Measurements from ENCODE around the gene PROSER2. TPM values are rescaled to one million over a fixed set of nuclear protein-coding genes. Genes with fewer than 3 reads are reported as not detected.

The PROSER2 gene
- total and polyA plus RNA-seq, 9 of the 15 experiments (the other 6 are each of a cell fraction or from before 2014, with no cell fraction given): 0.62 to 14.8 (median 2.9) TPM

- no peak for TF ChIP-seq ETS1 (conservative IDR thresholded peaks at IDR 0.05; ENCODE audit: control insufficient read depth, low read depth, low read length)
- peak in 1 of 2 experiments; percentile 56 for TF ChIP-seq E2F6 (IDR thresholded peaks at IDR 0.05; ENCODE audit: borderline replicate concordance in 1 of 2, extremely low read depth in 1 of 2, insufficient read depth in 1 of 2, insufficient read length in 1 of 2, low read depth in 1 of 2, low read length in 1 of 2, poor library complexity in 1 of 2, severe bottlenecking in 1 of 2)
- no peak for TF ChIP-seq ZFP91 (CRISPR knock-in tag; IDR thresholded peaks at IDR 0.05)
- no peak for TF ChIP-seq ZC3H11A (IDR thresholded peaks at IDR 0.05; ENCODE audit: low read depth, low read length)
- peak; percentile 59 for TF ChIP-seq CXXC5 (CRISPR knock-in tag; IDR thresholded peaks at IDR 0.05)
- peak; percentile 87; the same call in 1 of the 2 replicates for TF ChIP-seq NFATC3 (IDR thresholded peaks at IDR 0.05)
- TF ChIP-seq JUN (IDR thresholded peaks at IDR 0.05; ENCODE audit: borderline replicate concordance, low read depth, low read length): peak; percentile 82; the same call in 1 of the 2 replicates
- TF ChIP-seq JUN (CRISPR knock-in tag; IDR thresholded peaks at IDR 0.05; ENCODE audit: borderline replicate concordance): 0 out of 2 replicates have a peak, but pooled peaks have one; percentile 35
- TF ChIP-seq RBBP5 (IDR thresholded peaks at IDR 0.05; ENCODE audit: borderline replicate concordance, insufficient read depth, low read length, poor library complexity, severe bottlenecking): peak; percentile 60
- TF ChIP-seq ZC3H4 (CRISPR knock-in tag; IDR thresholded peaks at IDR 0.05; ENCODE audit: borderline replicate concordance): no peak
- TF ChIP-seq TAF1 (IDR thresholded peaks at IDR 0.05; ENCODE audit: control insufficient read depth, extremely low read depth, insufficient read depth, low read length, severe bottlenecking): peak; percentile 8
- TF ChIP-seq CREB3L1 (IDR thresholded peaks at IDR 0.05; ENCODE audit: borderline replicate concordance, low read depth): no peak
- peak; percentile 69; the same call in 1 of the 2 replicates for TF ChIP-seq SMARCE1 (IDR thresholded peaks at IDR 0.05)
- TF ChIP-seq FOXP1 (CRISPR knock-in tag; IDR thresholded peaks at IDR 0.05): peak; percentile 26; the same call in 1 of the 2 replicates
- TF ChIP-seq JUND (IDR thresholded peaks at IDR 0.05; ENCODE audit: borderline replicate concordance, low read depth, low read length): peak; percentile 88
- peak; percentile 81; the same call in 2 of the 3 replicates for TF ChIP-seq JUND (tag; IDR thresholded peaks at IDR 0.05; ENCODE audit: borderline replicate concordance, low read depth, low read length)
- peak; percentile 61 for TF ChIP-seq DPF2 (IDR thresholded peaks at IDR 0.05)
- TF ChIP-seq POLR2B (IDR thresholded peaks at IDR 0.05; ENCODE audit: low read depth, partially characterized antibody): peak; percentile 28
- TF ChIP-seq ARID1B (IDR thresholded peaks at IDR 0.05): peak; percentile 66
- TF ChIP-seq SPI1 (IDR thresholded peaks at IDR 0.05; ENCODE audit: borderline replicate concordance, low read depth, low read length): no peak
- no peak for TF ChIP-seq ARHGAP35 (IDR thresholded peaks at IDR 0.05; ENCODE audit: partially characterized antibody)
- TF ChIP-seq FOS (IDR thresholded peaks at IDR 0.05; ENCODE audit: extremely low read depth, insufficient read length): peak; percentile 39
Observed at GRCh38 chr10:11901833-11902475, 78.8 kb downstream of the PROSER2 start (continued).
